Measurements from ENCODE around the gene PWWP2B.
"Not testable (repeated sequence)": the region's sequence is repeated elsewhere in the genome, so short reads cannot be mapped to it uniquely, and the experiment has no call there.

PWWP2B gene

GRCh38 chr10:132385721-132386418, 11.1 kb upstream of the PWWP2B start:
- no peak for DNase-seq (ENCODE audit: low read depth)
- no peak overlapping the region for H3K4me3 ChIP-seq (replicated peaks; ENCODE audit: low read depth, low read length)
- no peak for TF ChIP-seq CTCF (IDR thresholded peaks at IDR 0.05; ENCODE audit: low read length, missing control alignments)

GRCh38 chr10:132386419-132386831, 10.6 kb upstream of the PWWP2B start:
- no peak for TF ChIP-seq CTCF (IDR thresholded peaks at IDR 0.05; ENCODE audit: low read length, missing control alignments)
- no peak overlapping the region for H3K4me3 ChIP-seq (replicated peaks; ENCODE audit: low read depth, low read length)
- no peak for DNase-seq (ENCODE audit: low read depth)

- not testable (repeated sequence) for DNase-seq (ENCODE audit: low read depth)
Observed at GRCh38 chr10:132386896-132387295, 10.1 kb upstream of the PWWP2B start.

GRCh38 chr10:132387764-132388210, 9.2 kb upstream of the PWWP2B start:
- DNase-seq (ENCODE audit: low read depth), result peak; percentile 42
- H3K4me3 ChIP-seq (replicated peaks; ENCODE audit: low read depth, low read length), result no peak overlapping the region
- peak; percentile 45 for TF ChIP-seq CTCF (IDR thresholded peaks at IDR 0.05; ENCODE audit: low read length, missing control alignments)

More at GRCh38 chr10:132386896-132387295, 10.1 kb upstream of the PWWP2B start:
- H3K4me3 ChIP-seq (replicated peaks; ENCODE audit: low read depth, low read length), result not testable (repeated sequence)

- no peak for TF ChIP-seq CTCF (IDR thresholded peaks at IDR 0.05; ENCODE audit: low read length, missing control alignments)
- no peak for DNase-seq (ENCODE audit: low read depth)
- H3K4me3 ChIP-seq (replicated peaks; ENCODE audit: low read depth, low read length), result no peak overlapping the region
Observed at GRCh38 chr10:132388891-132389432, 8.0 kb upstream of the PWWP2B start.

- TF ChIP-seq CTCF (IDR thresholded peaks at IDR 0.05; ENCODE audit: low read length, missing control alignments), result no peak
- DNase-seq (ENCODE audit: low read depth), result no peak
- H3K4me3 ChIP-seq (replicated peaks; ENCODE audit: low read depth, low read length), result no peak overlapping the region
Observed at GRCh38 chr10:132389433-132390169, 7.4 kb upstream of the PWWP2B start.

GRCh38 chr10:132390170-132390920, 6.7 kb upstream of the PWWP2B start:
- TF ChIP-seq CTCF (IDR thresholded peaks at IDR 0.05; ENCODE audit: low read length, missing control alignments), result no peak
- no peak overlapping the region for H3K4me3 ChIP-seq (replicated peaks; ENCODE audit: low read depth, low read length)
- no peak for DNase-seq (ENCODE audit: low read depth)

All from fibroblast of pulmonary artery (primary cell).